CD4-positive, alpha-beta T cell treated with Interleukin-1 beta for 1 hour (primary cell): Measurements from ENCODE around the gene BRD7.

Experiments used
- DNase-seq, 2 donors: peaks; one replicate each; pipeline ENCODE4 v3.0.0-alpha.2; 2020 to 2022

BRD7 gene

GRCh38 chr16:50303041-50303604 is 65.7 kb downstream of the BRD7 start:
- DNase-seq = no peak

DNA sequence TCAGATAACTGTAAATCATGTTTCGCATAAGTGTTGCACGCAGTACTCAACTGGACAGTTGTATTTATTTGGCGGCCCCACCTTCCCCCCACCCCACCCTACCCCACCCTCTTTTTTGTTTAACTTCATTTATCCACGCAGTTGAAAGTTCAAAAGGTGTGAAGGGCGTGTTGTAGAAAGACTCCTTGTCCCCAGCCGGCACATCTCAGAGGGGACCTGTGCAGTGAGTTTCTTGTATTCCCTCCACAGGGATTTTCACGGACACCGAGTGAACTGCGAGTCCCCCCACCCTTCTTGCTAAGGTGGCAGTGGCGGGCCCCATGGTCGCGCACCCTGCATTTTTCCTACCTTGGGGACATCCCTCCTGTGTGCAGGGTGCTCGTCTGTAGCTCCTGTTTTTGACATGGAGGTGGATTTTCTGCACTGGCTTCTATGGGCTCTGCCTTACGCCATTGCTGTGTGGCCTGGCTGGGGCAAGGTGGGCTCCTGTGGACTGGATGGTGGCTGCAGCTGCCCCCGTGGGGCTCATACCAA is 66.2 kb downstream of the BRD7 start:
- no peak for DNase-seq

- no peak for DNase-seq
These were observed 66.9 kb downstream of the BRD7 start for GRCh38 chr16:50301626-50302471.

DNA sequence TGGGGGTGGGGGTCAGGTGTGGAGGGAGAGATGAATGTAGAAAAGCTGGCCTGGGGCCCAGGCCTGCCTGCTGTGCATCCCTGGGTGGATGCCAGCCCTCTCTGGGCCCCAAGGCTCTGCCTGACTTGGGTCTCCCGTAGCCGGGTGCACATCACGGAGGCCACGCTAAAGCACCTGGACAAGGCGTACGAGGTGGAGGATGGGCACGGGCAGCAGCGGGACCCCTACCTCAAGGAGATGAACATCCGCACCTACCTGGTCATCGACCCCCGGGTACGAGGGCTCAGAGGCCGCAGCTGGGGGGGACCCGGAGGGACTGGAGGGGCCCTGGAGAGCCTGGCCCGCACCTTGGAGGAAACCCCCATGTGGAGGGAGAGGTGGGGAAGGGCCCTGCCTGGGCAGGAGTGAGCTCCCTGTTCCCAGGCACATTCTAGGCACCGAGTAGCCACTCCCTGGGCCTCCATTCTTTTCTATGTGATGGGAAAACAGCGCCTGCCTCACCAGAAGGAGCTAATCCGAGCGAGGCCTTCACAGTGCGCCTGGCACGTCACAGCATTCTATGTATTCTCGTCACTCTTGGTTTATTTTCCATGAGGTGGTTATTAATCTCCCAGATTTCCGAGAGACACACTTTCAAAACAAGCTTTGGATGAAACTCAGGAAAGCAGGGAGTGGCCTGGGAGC is 67.7 kb downstream of the BRD7 start:
- no peak for DNase-seq

DNA sequence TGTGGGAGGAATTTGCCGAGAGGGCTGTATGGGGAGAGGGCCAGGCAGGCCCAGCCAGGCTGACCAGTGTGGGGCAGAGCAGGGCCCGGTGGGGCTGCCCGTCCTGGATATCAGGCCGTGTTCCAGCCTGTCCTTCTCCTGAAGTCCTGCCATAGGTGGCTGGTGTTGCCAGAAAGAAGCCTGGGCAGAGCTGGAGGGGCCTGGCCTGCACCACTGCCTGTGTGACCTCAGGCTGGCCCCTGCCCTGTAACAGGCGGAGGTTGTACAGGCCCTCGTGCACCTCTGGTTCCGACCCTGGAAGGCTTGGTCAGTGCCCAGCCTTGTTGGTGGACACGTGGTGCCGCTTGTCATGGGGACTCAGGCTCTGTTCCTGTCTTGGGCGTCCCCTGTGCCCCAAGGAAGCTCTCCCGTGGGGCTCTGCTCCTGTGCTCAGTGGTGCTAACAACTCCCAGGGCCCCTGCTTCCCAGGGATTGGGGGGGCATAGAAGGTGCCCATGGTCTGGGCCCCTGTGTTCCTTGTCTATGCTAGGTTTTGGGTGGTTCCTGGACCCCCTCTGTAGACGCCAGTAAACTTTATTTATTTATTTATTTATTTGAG is 69.2 kb downstream of the BRD7 start:
- DNase-seq = no peak

DNA sequence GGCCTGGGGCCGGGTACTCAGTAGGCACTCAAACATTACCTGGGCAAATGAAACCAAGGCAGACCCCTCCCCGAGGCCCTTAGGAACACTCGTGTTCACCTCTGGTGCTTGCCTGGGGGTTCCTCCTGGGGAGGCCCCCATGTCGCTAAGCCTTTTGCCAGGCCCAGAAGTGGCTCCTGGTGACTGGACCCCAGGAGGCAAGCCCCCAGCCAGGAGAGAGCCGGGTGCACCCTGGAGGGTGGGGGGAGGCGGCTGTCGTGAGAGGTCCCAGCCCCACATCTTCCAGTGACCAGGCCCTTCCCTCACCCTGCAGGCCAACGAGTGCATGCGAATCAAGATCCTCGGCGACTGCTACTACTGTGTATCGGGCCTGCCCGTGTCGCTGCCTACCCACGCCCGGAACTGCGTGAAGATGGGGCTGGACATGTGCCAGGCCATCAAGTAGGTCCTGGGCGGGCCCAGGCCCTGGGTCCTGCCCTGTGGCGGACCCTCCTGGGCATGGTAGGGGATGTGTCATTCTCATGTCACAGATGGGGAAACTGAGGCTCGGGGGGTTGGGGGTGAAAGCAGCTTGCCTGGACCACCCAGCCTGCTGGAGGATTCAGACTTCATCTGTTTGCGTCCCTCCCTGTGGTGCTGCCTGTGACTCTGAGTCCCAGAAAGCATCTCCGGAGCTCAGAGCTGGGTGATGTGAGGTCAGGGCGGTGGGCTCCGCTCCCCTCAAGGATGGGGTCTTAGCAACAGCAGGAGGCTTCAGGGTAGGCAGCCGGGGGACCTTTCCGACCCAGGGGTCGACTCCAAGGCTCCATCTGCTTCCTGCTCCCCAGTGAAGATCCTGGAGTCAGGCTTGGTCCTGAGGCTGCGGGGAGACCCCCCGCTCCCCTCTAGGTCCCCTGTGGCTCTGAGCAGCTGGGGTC is 69.9 kb downstream of the BRD7 start:
- no peak for DNase-seq

GRCh38 chr16:50298075-50298460 is 70.7 kb downstream of the BRD7 start:
- no peak for DNase-seq

GRCh38 chr16:50297301-50298074 is 71.3 kb downstream of the BRD7 start:
- DNase-seq = no peak

GRCh38 chr16:50296807-50297206 is 72.0 kb downstream of the BRD7 start:
- no peak for DNase-seq

DNA sequence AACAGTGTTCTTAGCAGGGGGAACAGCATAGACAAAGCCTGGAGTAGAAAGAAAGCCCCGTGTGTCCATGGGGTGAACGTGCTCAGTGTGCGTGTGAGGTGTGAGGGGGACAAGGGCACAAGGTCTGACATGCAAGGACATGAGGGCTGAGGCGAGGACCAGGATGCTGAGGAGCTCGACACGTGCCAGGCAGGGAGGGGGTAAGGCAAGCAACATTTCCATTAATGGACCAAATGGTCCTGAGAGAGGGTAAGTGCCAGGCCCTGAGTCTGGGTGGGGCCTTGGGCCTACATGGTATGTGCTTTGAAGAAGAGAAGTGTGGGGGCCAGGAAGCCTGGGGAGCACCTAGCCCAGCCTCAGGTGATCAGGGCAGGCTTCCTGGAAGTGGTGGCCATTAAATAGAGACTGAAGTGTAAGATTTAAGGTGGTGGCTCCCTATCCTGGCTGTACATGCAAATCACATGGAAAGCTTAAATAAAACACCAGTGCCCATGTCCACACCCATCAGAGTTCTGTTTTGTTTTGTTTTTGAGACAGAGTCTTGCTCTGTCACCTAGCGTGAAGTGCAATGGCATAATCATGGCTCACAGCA is 73.2 kb downstream of the BRD7 start:
- no peak for DNase-seq

GRCh38 chr16:50294955-50295354 is 73.8 kb downstream of the BRD7 start:
- no peak for DNase-seq

GRCh38 chr16:50293994-50294855 is 74.6 kb downstream of the BRD7 start:
- DNase-seq = no peak

- no peak for DNase-seq
These were observed 75.6 kb downstream of the BRD7 start for GRCh38 chr16:50293041-50293783.

DNA sequence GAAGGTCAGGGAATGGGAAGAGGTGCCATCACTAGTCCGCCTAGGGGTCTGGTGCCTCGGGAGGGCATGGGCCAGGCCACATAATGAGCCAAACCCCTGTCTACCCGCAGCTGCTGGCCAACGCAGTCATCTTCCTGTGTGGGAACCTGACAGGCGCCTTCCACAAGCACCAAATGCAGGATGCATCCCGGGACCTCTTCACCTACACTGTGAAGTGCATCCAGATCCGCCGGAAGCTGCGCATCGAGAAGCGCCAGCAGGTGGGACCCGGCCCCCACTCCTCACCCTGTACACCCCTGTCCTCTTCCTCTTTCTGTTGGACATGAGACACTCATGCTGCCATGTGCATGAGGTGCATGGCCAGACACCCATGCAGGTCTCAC is 76.2 kb downstream of the BRD7 start:
- DNase-seq = no peak

DNA sequence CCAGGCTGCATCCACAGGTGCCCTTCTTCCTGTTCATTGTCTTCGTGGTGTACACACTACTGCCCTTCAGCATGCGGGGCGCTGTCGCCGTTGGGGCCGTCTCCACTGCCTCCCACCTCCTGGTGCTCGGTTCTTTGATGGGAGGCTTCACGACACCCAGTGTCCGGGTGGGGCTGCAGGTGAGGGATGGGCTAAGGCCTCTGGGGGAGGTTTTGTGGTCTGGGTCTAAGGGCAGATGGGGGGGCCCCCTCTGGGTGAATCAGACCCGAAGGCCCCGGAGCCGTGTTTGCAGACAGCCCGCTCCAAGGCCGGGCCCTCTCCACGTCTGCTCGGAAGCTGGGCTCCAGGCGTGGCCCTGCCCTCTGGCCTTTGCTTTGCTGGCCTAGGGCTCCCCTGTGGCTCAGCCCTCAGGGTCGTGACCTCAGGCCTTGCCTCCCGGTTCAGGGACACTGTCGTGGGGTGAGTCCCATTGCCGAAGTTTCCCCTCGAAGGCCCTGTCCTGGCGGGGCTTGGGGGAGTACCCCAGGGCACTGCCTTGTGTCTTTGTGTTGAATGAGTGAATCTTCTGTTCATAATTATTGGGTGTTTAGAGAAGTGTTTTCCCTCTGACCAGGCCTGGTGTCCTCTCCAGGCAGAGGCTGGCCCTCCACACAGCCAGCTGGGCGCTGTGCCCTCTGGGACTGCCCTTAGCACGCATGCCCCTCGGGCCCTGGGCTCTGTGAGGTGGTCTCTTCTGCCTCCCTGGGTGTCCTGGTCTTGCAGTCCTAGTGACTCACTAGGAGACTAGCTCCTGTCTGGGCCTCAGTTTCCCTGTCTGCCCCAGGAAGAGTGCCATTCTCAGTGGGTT is 76.8 kb downstream of the BRD7 start:
- DNase-seq = no peak

DNA sequence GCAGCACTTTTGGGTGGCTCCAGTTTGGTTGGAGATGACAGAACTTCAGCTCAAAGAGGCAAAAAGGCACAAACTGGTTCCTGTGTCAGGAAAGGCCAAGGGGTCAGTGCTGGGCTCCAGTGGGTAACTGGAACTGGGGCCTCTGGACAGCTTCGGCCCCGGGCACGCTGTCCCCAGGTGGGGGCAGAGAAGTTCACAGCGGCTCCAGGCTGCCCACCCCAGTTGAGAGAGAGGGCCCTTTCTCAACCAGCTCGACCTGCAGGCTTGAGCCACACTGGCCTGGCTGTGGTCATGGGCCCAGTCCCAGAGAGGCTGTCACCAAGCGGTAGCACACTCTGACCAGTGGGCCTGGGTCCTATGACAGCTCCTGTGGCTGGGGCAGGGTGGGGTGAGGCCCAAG is 77.9 kb downstream of the BRD7 start:
- DNase-seq = no peak

DNA sequence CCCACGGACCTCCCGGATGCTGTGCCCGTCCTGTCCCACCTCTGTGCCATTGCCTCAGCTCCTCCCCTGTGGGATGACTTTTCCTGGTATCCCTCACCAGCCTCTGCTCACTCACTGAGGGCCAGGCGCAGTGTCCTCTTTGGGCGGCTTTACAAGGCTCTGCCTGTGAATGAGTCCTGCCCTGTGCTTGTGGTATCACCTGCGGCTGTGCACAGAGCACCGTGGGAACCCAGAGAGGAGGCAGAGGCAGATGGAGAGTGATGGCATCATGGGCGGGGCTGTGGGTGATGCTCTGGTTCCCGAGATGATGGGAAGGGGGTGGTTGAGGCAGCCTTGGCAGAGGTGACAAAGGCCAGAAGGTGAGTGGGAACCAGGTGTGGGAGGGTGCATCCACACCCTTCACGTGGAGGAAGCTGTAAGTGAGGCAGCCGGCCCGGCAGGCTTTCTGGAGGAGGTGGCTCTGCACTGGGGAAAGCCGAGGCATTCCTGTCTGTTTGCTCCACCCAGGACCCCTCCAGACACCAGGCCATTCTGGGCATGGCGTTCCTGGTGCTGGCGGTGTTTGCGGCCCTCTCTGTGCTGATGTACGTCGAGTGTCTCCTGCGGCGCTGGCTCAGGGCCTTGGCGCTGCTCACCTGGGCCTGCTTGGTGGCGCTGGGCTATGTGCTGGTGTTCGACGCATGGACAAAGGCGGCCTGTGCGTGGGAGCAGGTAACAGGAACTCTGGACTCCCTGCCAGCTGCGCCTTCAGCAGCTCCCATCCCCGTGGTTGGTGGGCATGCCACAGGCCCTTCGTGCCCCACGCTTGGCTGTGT is 78.6 kb downstream of the BRD7 start:
- DNase-seq = no peak

DNA sequence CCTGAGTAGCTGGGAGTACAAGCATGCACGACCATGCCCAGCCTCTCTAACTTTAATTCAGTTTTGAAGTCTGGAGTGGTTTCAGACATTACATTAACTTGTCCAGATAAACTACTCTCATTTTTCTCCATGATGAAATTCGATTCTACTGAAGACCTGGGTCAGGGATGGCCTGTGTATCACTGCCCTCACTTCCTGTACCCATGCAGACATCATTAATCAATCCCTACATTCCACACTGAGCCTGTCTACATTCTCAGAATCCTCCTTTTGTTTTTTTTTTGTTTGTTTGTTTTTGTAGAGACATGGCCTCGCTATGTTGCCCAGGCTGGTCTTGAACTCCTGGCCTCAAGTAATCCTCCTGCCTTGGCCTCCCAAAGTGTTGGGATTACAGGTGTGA is 79.9 kb downstream of the BRD7 start:
- no peak for DNase-seq
